HEK293 (cell line): ENCODE measurements around the gene SPOCK1.

Experiments used
- CTCF ChIA-PET: fragments of 350-600 bp; formaldehyde crosslinking; extraction: SDS; loops from one replicate; lab custom pipeline; 2021; ENCODE audit warnings: antibody characterized with exemption; lab: Yijun Ruan, JAX
- POLR2A ChIA-PET: fragments of 300-600 bp; formaldehyde crosslinking; extraction: SDS; loops from one replicate; lab custom pipeline; 2020; ENCODE audit warnings: antibody characterized with exemption, inconsistent platforms; lab: Yijun Ruan, JAX
- H3K27ac ChIP-seq: fragments of 200-500 bp; sonication (Bioruptor generic); 2 replicates; pipeline ENCODE4 v1.5.1; 2014; ENCODE audit warnings: low read depth, low read length, control low read depth, inconsistent platforms; ENCODE audit errors: extremely low read depth
- H3K36me3 ChIP-seq, 2 experiments: fragments of 200-500 bp in 1 of 2; sonication (Bioruptor generic) in 1 of 2; 1 replicate in 1 of 2; 2 replicates in 1 of 2; pipeline ENCODE4 v1.5.1; 2014 to 2017; ENCODE audit warnings: inconsistent platforms in 2 of 2, low read length in 2 of 2; ENCODE audit not compliant: control insufficient read depth in 2 of 2, insufficient read depth in 1 of 2
- H3K4me1 ChIP-seq: fragments of 200-500 bp; sonication (Bioruptor generic); 2 replicates; pipeline ENCODE4 v1.5.1; 2014; ENCODE audit warnings: mild to moderate bottlenecking, low read length, inconsistent platforms; ENCODE audit not compliant: control insufficient read depth, insufficient read depth
- H3K4me3 ChIP-seq: 2 replicates; pipeline ENCODE4 v1.5.1; 2011; ENCODE audit warnings: low read depth, mild to moderate bottlenecking, control low read depth, low read length, moderate library complexity
- H3K9me3 ChIP-seq: fragments of 200-500 bp; sonication (Bioruptor generic); 2 replicates; pipeline ENCODE4 v1.5.1; 2014; ENCODE audit warnings: low read depth, low read length, inconsistent platforms; ENCODE audit not compliant: control insufficient read depth, insufficient read depth
- BCL11B ChIP-seq: fragments of 450-650 bp; formaldehyde crosslinking; IDR thresholded peaks from 2 replicates; pipeline ENCODE4 v1.5.1; 2016; ENCODE audit warnings: low read depth, missing biosample characterization, missing genetic modification characterization
- GLI2 ChIP-seq: fragments of 450-650 bp; formaldehyde crosslinking; IDR thresholded peaks from 2 replicates; pipeline ENCODE4; 2017; ENCODE audit warnings: missing biosample characterization, missing genetic modification characterization, low read depth, borderline replicate concordance
- HOXD13 ChIP-seq: sonication (generic); formaldehyde crosslinking; IDR thresholded peaks from 2 replicates; pipeline ENCODE4 v1.8.0; 2022; ENCODE audit warnings: missing genetic modification reagents, borderline replicate concordance
- MEIS1 ChIP-seq: sonication (generic); formaldehyde crosslinking; IDR thresholded peaks from 2 replicates; pipeline ENCODE4 v1.8.1; 2022; ENCODE audit warnings: missing genetic modification reagents, mild to moderate bottlenecking, borderline replicate concordance
- PRDM4 ChIP-seq: fragments of 450-650 bp; formaldehyde crosslinking; IDR thresholded peaks from 2 replicates; pipeline ENCODE4 v1.5.1; 2017; ENCODE audit warnings: missing biosample characterization, missing genetic modification characterization
- REPIN1 ChIP-seq: fragments of 450-650 bp; formaldehyde crosslinking; IDR thresholded peaks from 2 replicates; pipeline ENCODE4 v1.5.1; 2017; ENCODE audit warnings: missing biosample characterization, missing genetic modification characterization, low read depth
- SETDB1 ChIP-seq: IDR thresholded peaks from one replicate; pipeline ENCODE4 v1.6.1; 2017; ENCODE audit warnings: mild to moderate bottlenecking, low read length, moderate library complexity, mixed read lengths; ENCODE audit not compliant: insufficient read length
- SP2 ChIP-seq: fragments of 450-650 bp; formaldehyde crosslinking; IDR thresholded peaks from 2 replicates; pipeline ENCODE4 v1.5.1; 2016; ENCODE audit warnings: missing biosample characterization, missing genetic modification characterization
- SP7 ChIP-seq: fragments of 450-650 bp; formaldehyde crosslinking; IDR thresholded peaks from 2 replicates; pipeline ENCODE4 v1.5.1; 2016; ENCODE audit warnings: missing biosample characterization, missing genetic modification characterization
- ZEB2 ChIP-seq: fragments of 450-650 bp; formaldehyde crosslinking; IDR thresholded peaks from 2 replicates; pipeline ENCODE4 v1.5.1; 2016; ENCODE audit warnings: missing biosample characterization, missing genetic modification characterization
- ZFP41 ChIP-seq: fragments of 450-650 bp; formaldehyde crosslinking; IDR thresholded peaks from 2 replicates; pipeline ENCODE4 v1.5.1; 2016; ENCODE audit warnings: missing biosample characterization, missing genetic modification characterization, borderline replicate concordance
- ZFP69B ChIP-seq: fragments of 450-650 bp; formaldehyde crosslinking; IDR thresholded peaks from 2 replicates; pipeline ENCODE4 v1.5.1; 2016; ENCODE audit warnings: missing biosample characterization, missing genetic modification characterization
- ZIC2 ChIP-seq: fragments of 450-650 bp; formaldehyde crosslinking; IDR thresholded peaks from 2 replicates; pipeline ENCODE4 v1.5.1; 2016; ENCODE audit warnings: missing biosample characterization, missing genetic modification characterization
- ZNF2 ChIP-seq: fragments of 450-650 bp; formaldehyde crosslinking; IDR thresholded peaks from 2 replicates; pipeline ENCODE4 v1.5.1; 2016; ENCODE audit warnings: missing biosample characterization, missing genetic modification characterization
- ZNF292 ChIP-seq: fragments of 450-650 bp; formaldehyde crosslinking; IDR thresholded peaks from 2 replicates; pipeline ENCODE4 v1.5.1; 2016; ENCODE audit warnings: low read depth, missing biosample characterization, missing genetic modification characterization, borderline replicate concordance
- ZNF521 ChIP-seq: fragments of 450-650 bp; formaldehyde crosslinking; IDR thresholded peaks from 2 replicates; pipeline ENCODE4 v1.5.1; 2017; ENCODE audit warnings: missing biosample characterization, mild to moderate bottlenecking, missing genetic modification characterization
- ZNF549 ChIP-seq: fragments of 450-650 bp; IDR thresholded peaks from 2 replicates; pipeline ENCODE4 v1.5.1; 2018; ENCODE audit warnings: missing biosample characterization, missing genetic modification characterization, mild to moderate bottlenecking, inconsistent platforms, moderate library complexity
- ZNF571 ChIP-seq: fragments of 450-650 bp; formaldehyde crosslinking; IDR thresholded peaks from 2 replicates; pipeline ENCODE4 v1.5.0; 2017; ENCODE audit warnings: missing biosample characterization, missing genetic modification characterization
- ZNF664 ChIP-seq: fragments of 450-650 bp; formaldehyde crosslinking; IDR thresholded peaks from 2 replicates; pipeline ENCODE4 v1.5.1; 2016; ENCODE audit warnings: missing biosample characterization, missing genetic modification characterization
- ZNF76 ChIP-seq: fragments of 450-650 bp; formaldehyde crosslinking; IDR thresholded peaks from 2 replicates; pipeline ENCODE4; 2016; ENCODE audit warnings: low read depth, missing biosample characterization, missing genetic modification characterization, borderline replicate concordance
- ZNF792 ChIP-seq: fragments of 450-650 bp; formaldehyde crosslinking; IDR thresholded peaks from 2 replicates; pipeline ENCODE4 v1.5.1; 2016; ENCODE audit warnings: missing biosample characterization, missing genetic modification characterization
- ZNF837 ChIP-seq: fragments of 450-650 bp; formaldehyde crosslinking; IDR thresholded peaks from 2 replicates; pipeline ENCODE4 v1.5.1; 2016; ENCODE audit warnings: missing biosample characterization, missing genetic modification characterization
- TF ChIP-seq, protein P1 (sequence below): fragments of 450-650 bp; formaldehyde crosslinking; IDR thresholded peaks from 2 replicates; pipeline ENCODE4 v1.5.1; 2016; ENCODE audit warnings: missing biosample characterization, missing genetic modification characterization

The SPOCK1 gene

DNA sequence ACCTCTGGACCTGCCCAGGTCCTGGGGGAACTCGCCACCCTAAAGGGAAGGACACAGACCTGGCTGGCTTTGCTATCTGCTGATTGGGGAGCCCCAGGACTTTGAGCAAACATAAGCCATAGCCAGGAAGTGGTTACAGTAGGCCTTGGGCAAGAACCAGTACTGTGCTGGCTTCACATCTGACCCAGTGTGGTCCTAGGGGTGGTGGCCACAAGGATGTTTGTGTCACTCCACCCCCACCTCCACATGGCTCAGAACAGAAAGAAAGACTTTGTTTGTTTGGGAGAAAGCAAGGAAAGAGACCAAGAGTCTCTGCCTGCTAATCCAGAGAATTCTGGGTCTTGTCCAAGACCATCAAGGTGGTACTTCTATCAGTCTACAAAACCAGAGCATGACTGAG lies 334.2 kb downstream of the SPOCK1 start:
- Histone ChIP-seq H3K9me3 (no peaks in the 10 kb centered on the region), H3K27ac (no peak overlapping the region), H3K4me3 (no peak overlapping the region), H3K36me3 (no peaks in the 10 kb centered on the region), H3K4me1 (no peaks in the 10 kb centered on the region)
- TF ChIP-seq ZIC2 (no peak), SP7 (tag by site-specific recombination) (no peak), ZFP69B (no peak), ZFP41 (tag by site-specific recombination) (no peak), ZNF837 (tag by site-specific recombination) (no peak), ZNF2 (tag by site-specific recombination) (no peak), PRDM4 (no peak)
- POLR2A ChIA-PET: no interaction called here
- CTCF ChIA-PET: no interaction called here

DNA sequence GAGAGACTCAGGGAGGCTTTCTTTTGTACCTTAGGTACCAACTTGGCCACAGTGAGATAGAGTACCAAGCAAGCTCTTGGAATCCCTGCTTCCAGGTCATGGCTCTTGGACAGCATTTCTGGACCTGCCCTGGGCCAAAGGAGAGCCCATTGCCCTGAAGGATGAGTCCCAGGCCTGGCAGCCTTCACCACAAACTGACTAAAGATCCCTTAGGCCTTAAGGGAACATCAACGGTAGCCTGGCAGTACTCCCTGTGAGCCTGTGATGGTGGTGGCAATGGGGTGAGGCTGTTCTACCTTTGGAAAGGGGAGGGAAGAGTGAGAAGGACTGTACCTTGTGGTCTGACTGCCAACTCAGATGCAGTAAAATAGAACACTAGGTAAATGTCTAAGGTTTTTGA lies 334.6 kb downstream of the SPOCK1 start:
- ChIA-PET CTCF (interaction anchor here (1.3 kb wide), 1 partner anchor 89 kb away, joined by 8 read pairs; no protein-coding TSS in a partner anchor), POLR2A (no interaction called here)
- no peaks in the 10 kb centered on the region for H3K4me1 ChIP-seq
- H3K4me3 ChIP-seq: no peak overlapping the region
- no peak overlapping the region for H3K27ac ChIP-seq
- no peaks in the 10 kb centered on the region for H3K36me3 ChIP-seq
- TF ChIP-seq BCL11B (tag by site-specific recombination) (no peak), ZNF549 (tag by site-specific recombination) (no peak), ZNF792 (tag by site-specific recombination) (no peak), ZNF571 (tag by site-specific recombination) (no peak), GLI2 (tag by site-specific recombination) (no peak), ZNF76 (tag by site-specific recombination) (no peak), HOXD13 (CRISPR knock-in tag) (no peak), ZEB2 (tag by site-specific recombination) (no peak), ZNF292 (no peak), SP2 (tag by site-specific recombination) (no peak), REPIN1 (tag by site-specific recombination) (no peak), MEIS1 (CRISPR knock-in tag) (no peak), ZFP41 (tag by site-specific recombination) (no peak), SETDB1 (no peak), ZNF664 (no peak), ZNF521 (tag by site-specific recombination) (no peak)
- TF ChIP-seq, protein P1, sequence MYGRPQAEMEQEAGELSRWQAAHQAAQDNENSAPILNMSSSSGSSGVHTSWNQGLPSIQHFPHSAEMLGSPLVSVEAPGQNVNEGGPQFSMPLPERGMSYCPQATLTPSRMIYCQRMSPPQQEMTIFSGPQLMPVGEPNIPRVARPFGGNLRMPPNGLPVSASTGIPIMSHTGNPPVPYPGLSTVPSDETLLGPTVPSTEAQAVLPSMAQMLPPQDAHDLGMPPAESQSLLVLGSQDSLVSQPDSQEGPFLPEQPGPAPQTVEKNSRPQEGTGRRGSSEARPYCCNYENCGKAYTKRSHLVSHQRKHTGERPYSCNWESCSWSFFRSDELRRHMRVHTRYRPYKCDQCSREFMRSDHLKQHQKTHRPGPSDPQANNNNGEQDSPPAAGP: no peak
- no peaks in the 10 kb centered on the region for H3K9me3 ChIP-seq
